Stimulated activated CD8-positive, alpha-beta memory T cell treated with anti-CD3 and anti-CD28 coated beads, Interleukin-12 subunit alpha, Interleukin-12 subunit beta, amount 100 ng/mL, for 24 hours (primary cell): ENCODE results near the gene GTSE1.

Experiments used
- DNase-seq: peaks from one replicate; pipeline ENCODE4 v3.0.0-alpha.2; 2020; ENCODE audit errors: extremely low read depth

Gene GTSE1

GRCh38 chr22:46275455-46276122, 21.1 kb upstream of the GTSE1 start:
- DNase-seq: no peak

- no peak for DNase-seq
These were observed 20.1 kb upstream of the GTSE1 start for GRCh38 chr22:46276563-46276962.

- DNase-seq: no peak
These were observed 17.7 kb upstream of the GTSE1 start for GRCh38 chr22:46278656-46279645.

- DNase-seq: no peak
These were observed 16.4 kb upstream of the GTSE1 start for GRCh38 chr22:46280063-46280817.

GRCh38 chr22:46280999-46281623, 15.6 kb upstream of the GTSE1 start:
- no peak for DNase-seq

- DNase-seq: no peak
These were observed 14.6 kb upstream of the GTSE1 start for GRCh38 chr22:46281866-46282678.

GRCh38 chr22:46286006-46286405, 10.7 kb upstream of the GTSE1 start:
- DNase-seq: no peak

GRCh38 chr22:46286941-46287872, 9.5 kb upstream of the GTSE1 start:
- no peak for DNase-seq

GRCh38 chr22:46287873-46288751, 8.6 kb upstream of the GTSE1 start:
- DNase-seq: no peak

- DNase-seq: no peak
These were observed 7.8 kb upstream of the GTSE1 start for GRCh38 chr22:46288846-46289243.

GRCh38 chr22:46289244-46289891, 7.3 kb upstream of the GTSE1 start:
- no peak for DNase-seq

GRCh38 chr22:46290121-46290842, 6.4 kb upstream of the GTSE1 start:
- DNase-seq: no peak

GRCh38 chr22:46290843-46291785, 5.6 kb upstream of the GTSE1 start:
- no peak for DNase-seq

- no peak for DNase-seq
These were observed 4.5 kb upstream of the GTSE1 start for GRCh38 chr22:46292173-46292572.

GRCh38 chr22:46292732-46293131, 3.9 kb upstream of the GTSE1 start:
- DNase-seq: no peak

GRCh38 chr22:46293577-46294260, 3.0 kb upstream of the GTSE1 start:
- DNase-seq: no peak
